ENCODE measurements around the gene MEGF9.

- TF ChIP-seq SP1 (IDR thresholded peaks at IDR 0.05) = no peak
- no peak for TF ChIP-seq REST (IDR thresholded peaks at IDR 0.05)
- TF ChIP-seq CTCF (IDR thresholded peaks at IDR 0.05; ENCODE audit: low read depth, low read length, missing input control) = no peak
- TF ChIP-seq EGR1 (IDR thresholded peaks at IDR 0.05; ENCODE audit: low read depth in 2 of 2) = no peak
- TF ChIP-seq MAX (IDR thresholded peaks at IDR 0.05) = no peak
- TF ChIP-seq NR2F2 (IDR thresholded peaks at IDR 0.05) = no peak
- no peak for TF ChIP-seq YY1 (IDR thresholded peaks at IDR 0.05)
- no peak for TF ChIP-seq TAF1 (conservative IDR thresholded peaks at IDR 0.05)
- TF ChIP-seq GABPA (IDR thresholded peaks at IDR 0.05 in 1 of 2, conservative IDR thresholded peaks at IDR 0.05 in 1 of 2) = no peak
- no peak for TF ChIP-seq RAD21 (IDR thresholded peaks at IDR 0.05)
- no peak for TF ChIP-seq ZBTB33 (IDR thresholded peaks at IDR 0.05)
- no peak for TF ChIP-seq JUND (IDR thresholded peaks at IDR 0.05)
These were observed 31.0 kb upstream of the MEGF9 start for GRCh38 chr9:120745278-120745677.
